ENCODE measurements around the gene CLEC2L. TPM values are rescaled to one million over a fixed set of nuclear protein-coding genes. Genes with fewer than 3 reads are reported as not detected.

Gene CLEC2L
- total and polyA plus RNA-seq, 12 donors, result 0.03 to 0.97 (median 0.28) TPM; not detected in 9

DNA sequence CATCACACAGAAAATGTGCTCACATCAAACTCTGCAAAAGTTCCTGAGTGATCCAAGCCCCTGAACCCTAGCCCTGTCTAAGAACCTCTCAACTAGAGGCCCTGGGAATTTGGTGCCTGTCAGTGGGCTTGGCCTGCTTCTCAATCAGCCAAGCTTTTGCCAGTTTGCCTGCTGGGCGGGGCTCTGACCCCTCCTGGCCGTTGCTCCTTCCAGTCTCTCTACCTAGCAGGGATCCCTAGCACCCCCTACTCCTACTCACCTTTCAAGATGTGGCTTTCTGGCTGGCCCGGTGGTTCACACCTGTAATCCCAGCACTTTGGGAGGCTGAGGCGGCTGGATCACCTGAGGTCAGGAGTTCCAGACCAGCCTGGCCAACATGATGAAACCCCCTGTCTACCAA lies 42.1 kb upstream of the CLEC2L start:
- no peak for DNase-seq
- Histone ChIP-seq H3K36me3 (no peaks in the 10 kb centered on the region), H3K4me3 (no peak overlapping the region), H3K27me3 (peaks cover 21 to 74% (median 68%) of the 10 kb centered on the region in 7 donors), H3K9me3 (no peaks in the 10 kb centered on the region), H3K27ac (no peak overlapping the region), H3K4me1 (peaks cover 4 to 16% (median 14%) of the 10 kb centered on the region in 9 donors)
- intact Hi-C loops (cut with DNase I), result no loop called here
- 70 to 75% methylated on average over 4 of the region's 4 CpGs for WGBS, 2 donors
- TF ChIP-seq, protein P1, sequence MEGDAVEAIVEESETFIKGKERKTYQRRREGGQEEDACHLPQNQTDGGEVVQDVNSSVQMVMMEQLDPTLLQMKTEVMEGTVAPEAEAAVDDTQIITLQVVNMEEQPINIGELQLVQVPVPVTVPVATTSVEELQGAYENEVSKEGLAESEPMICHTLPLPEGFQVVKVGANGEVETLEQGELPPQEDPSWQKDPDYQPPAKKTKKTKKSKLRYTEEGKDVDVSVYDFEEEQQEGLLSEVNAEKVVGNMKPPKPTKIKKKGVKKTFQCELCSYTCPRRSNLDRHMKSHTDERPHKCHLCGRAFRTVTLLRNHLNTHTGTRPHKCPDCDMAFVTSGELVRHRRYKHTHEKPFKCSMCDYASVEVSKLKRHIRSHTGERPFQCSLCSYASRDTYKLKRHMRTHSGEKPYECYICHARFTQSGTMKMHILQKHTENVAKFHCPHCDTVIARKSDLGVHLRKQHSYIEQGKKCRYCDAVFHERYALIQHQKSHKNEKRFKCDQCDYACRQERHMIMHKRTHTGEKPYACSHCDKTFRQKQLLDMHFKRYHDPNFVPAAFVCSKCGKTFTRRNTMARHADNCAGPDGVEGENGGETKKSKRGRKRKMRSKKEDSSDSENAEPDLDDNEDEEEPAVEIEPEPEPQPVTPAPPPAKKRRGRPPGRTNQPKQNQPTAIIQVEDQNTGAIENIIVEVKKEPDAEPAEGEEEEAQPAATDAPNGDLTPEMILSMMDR (IDR thresholded peaks at IDR 0.05), result no peak
- no peak for ATAC-seq

DNA sequence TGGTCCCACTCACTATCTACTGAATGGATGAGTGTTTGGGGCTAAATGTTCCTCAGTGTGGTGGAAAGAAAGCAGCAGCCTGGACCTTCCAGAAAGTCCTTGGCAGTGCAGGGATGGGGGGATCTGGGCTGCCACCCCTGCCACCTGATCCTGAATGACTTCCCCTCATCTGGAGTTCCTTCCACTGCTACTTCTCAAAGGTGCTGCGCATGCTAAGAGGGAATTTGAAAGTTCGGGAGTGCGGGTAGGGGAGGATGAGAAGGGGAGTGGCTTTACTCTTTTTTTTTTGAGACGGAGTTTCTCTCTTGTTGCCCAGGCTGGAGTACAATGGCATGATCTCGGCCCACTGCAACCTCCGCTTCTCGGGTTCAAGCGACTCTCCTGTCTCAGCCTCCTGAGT lies 41.4 kb upstream of the CLEC2L start:
- intact Hi-C loops (cut with DNase I), result no loop called here
- Histone ChIP-seq H3K36me3 (no peaks in the 10 kb centered on the region), H3K27ac (no peak overlapping the region), H3K4me1 (peaks cover 4 to 16% (median 14%) of the 10 kb centered on the region in 9 donors), H3K27me3 (peaks cover 21 to 78% (median 74%) of the 10 kb centered on the region in 7 donors), H3K4me3 (no peak overlapping the region), H3K9me3 (no peaks in the 10 kb centered on the region)
- TF ChIP-seq, protein P1 (IDR thresholded peaks at IDR 0.05), result no peak
- DNase-seq, result no peak
- ATAC-seq, result no peak
- WGBS, 2 donors, result 54 to 58% methylated on average over 8 of the region's 8 CpGs

DNA sequence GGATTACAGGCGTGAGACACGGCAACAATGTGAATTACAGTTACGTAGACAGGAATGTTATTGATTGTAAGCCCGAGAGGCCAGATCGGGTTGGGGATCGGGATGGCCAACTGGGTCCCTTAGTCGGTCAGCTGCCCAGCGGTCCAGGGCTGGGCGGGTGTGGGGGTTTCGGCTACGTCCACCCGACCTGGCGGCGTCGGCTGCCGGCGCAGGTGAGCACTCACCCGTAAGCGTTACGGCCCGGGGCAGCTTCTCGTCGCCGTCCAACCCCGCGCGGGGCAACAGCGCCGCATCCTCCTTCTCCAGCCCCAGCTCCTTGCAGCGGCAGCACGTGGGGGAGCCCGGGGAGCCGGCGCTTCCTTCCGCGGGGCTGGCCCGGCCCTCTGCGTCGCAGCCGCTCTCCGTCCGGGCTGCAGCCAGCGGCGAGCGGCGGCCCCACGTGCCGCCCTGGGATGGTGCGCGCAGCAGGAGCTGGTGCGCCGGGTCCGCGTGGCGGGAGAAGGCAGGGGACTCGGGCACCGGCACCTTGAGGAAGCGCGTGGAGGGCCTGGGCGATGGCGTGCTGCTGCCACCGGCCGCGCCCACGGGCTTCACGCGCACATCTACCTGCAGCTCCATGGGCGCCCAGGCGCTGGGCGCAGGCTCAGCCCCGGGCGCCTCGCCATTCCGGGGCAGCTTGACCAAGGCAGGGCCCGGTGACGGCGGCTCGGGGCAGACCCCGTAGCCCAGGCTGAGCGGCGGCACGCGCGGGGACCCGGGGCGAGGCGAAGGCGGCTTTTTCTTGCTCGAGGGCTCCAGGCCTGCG lies 40.6 kb upstream of the CLEC2L start:
- no peak overlapping the region for H3K27ac ChIP-seq
- peaks cover 4 to 16% (median 14%) of the 10 kb centered on the region in 9 donors for H3K4me1 ChIP-seq
- WGBS, 2 donors, result 2% methylated on average over 83 to 90 of the region's 90 CpGs
- H3K36me3 ChIP-seq, result no peaks in the 10 kb centered on the region
- peak in 6 of 8 donors; percentile 42 to 70 (median 60) for ATAC-seq
- H3K27me3 ChIP-seq, result peaks cover 21 to 80% (median 74%) of the 10 kb centered on the region in 7 donors
- intact Hi-C loops (cut with DNase I), result loop anchor here in 1 of 10 donors (1.0 kb wide), 1 partner anchor 19 kb away; no protein-coding TSS in a partner anchor
- H3K4me3 ChIP-seq, result peak overlapping the region in 8 of 10 donors; percentile 21 to 53 (median 37)
- no peaks in the 10 kb centered on the region for H3K9me3 ChIP-seq
- TF ChIP-seq, protein P1 (IDR thresholded peaks at IDR 0.05), result no peak
- DNase-seq, result no peak

DNA sequence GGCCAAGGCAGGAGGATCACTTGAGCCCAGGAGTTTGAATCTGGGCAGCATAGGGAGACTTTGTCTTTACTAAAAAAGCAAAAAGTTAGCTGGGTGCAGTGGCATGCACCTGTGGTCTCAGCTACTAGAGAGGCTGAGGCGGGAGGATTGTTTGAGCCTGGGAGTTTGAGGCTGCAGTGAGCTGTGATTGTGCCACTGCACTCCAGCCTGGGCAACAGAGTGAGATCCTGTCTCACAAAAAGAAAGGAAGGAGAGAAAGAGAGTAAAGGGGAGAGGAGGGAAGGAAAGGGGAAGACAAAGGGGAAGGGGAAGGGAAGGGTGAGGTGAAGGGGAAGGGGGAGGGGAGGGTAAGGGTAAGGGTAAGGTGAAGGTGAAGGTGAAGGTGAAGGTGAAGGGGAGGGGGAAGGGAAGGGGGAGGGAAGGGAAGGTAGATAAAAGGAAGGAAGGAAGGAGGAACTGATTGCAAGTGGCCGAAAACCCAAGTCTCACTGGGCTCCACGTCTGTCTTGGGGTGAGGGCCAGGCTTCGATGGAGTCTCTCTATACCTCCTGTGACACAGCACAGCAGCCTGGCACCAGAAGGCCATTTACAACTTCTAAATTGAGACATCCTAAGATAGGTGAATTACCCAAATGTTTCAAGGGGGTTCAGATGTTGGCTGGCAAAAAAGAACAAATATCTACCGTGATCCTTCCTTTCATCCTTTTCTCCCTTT lies 36.0 kb upstream of the CLEC2L start:
- no peak overlapping the region for H3K27ac ChIP-seq
- intact Hi-C loops (cut with DNase I), result no loop called here
- peaks cover 4 to 15% (median 14%) of the 10 kb centered on the region in 9 donors for H3K4me1 ChIP-seq
- no peaks in the 10 kb centered on the region for H3K36me3 ChIP-seq
- TF ChIP-seq, protein P1 (IDR thresholded peaks at IDR 0.05), result no peak
- peaks cover 0 to 15% (median 8%) of the 10 kb centered on the region in 11 donors for H3K9me3 ChIP-seq
- DNase-seq, result no peak
- peaks cover 15 to 71% (median 49%) of the 10 kb centered on the region in 7 donors for H3K27me3 ChIP-seq
- WGBS, 2 donors, result 75 to 80% methylated on average over 5 of the region's 5 CpGs
- no peak overlapping the region for H3K4me3 ChIP-seq
- no peak for ATAC-seq

Measured in heart right ventricle (tissue), 16 donors.